GM18867 (cell line): Measurements from ENCODE around the gene RPS24.
"Not testable (repeated sequence)": the region's sequence is repeated elsewhere in the genome, so short reads cannot be mapped to it uniquely, and the experiment has no call there.

Experiments used
- ATAC-seq: cut with Tn5 transposase; IDR thresholded peaks from one replicate; pipeline ENCODE4 v1.9.1; 2021; ENCODE audit warnings: mild to moderate bottlenecking, moderate library complexity; ENCODE audit not compliant: unreplicated experiment

RPS24 gene

DNA sequence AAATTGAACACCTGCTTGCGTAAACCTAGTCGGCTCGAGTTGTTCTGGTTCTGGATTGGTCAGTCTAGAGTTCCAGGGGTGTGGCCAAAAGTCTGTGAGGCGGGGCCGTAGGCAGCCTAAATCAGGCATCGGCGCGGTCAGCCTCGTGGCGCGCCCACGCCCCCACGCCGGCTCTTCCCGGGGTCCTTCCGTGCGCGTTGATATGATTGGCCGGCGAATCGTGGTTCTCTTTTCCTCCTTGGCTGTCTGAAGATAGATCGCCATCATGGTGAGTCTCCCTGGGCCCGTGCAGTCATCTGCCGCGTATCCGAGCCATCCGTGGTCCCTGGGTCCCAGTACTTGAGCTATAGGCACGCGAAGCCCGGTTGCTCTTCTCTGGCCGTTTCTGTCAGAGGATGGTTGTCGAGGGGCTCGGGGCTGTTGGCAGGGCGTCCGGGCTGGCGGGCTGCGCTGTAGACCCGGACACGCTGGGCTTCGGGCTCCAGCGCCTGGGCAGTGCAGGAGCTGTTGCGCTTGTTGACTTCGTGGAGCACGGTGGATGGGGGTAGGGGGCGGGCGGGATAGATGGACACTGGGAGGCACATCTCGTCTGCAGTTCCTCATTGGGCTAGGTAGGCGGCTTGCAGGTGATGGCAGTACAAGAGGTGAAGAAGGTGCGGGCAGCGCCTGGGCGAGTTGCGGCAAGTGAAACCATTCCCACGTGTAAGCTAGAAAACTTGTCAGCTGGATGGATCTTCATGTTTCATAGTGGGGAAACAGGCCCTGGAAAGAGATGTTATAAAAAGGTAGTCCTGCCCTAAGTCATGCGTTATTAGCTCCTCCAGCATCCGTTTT, at the start of gene RPS24:
RPS24 (plus strand) TSS at position 227 of the 834 bp plus-strand sequence; CDS start at position 266, 39 bp downstream.
- peak; percentile 81 for ATAC-seq

DNA sequence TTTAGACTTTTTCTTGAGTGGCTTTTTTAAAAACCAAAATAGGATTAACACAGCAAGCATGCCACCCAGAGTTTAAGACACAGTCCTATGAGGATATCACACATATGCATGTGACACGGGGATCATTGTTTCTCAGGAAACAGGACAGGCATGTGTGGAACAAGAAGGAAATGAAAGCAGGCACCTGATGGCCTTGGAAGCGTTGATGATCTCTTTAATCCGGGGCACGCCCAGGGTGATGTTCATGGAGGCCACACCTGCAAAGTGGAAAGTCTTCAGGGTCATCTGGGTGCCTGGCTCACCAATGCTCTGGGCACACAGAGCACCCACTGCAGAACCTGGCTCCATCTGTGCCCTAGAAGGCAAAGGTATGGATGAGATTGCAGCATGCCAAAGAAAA, 48.7 kb upstream of the RPS24 start:
- ATAC-seq: no peak

DNA sequence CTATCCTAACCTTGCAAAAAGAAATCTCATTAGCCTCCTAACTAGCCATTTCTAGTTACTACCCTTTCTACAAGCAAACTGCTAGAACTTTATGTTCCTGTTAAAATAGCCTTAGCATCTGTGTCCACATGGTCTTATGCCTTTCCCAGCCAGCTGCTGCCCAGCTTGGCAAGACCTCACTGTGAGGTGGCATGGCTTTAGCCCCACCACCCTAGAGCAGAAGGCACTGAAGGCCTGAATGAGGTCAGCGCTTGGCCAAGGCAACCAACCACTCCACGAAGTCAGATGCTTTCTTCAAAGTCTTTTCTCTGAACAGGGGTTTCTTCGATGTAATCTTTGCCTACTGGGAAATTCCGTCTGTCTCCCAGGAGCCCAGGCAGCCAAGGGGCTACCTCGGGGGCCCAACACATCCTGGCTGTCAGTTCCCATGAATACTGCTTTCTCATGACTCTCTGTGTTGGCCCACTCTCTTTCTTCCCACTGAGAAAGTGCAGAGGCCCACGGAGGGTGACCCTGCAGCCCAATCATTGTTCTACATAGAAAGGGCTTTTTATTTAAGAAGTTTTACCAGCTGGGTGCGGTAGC, 45.9 kb upstream of the RPS24 start:
- no peak for ATAC-seq

DNA sequence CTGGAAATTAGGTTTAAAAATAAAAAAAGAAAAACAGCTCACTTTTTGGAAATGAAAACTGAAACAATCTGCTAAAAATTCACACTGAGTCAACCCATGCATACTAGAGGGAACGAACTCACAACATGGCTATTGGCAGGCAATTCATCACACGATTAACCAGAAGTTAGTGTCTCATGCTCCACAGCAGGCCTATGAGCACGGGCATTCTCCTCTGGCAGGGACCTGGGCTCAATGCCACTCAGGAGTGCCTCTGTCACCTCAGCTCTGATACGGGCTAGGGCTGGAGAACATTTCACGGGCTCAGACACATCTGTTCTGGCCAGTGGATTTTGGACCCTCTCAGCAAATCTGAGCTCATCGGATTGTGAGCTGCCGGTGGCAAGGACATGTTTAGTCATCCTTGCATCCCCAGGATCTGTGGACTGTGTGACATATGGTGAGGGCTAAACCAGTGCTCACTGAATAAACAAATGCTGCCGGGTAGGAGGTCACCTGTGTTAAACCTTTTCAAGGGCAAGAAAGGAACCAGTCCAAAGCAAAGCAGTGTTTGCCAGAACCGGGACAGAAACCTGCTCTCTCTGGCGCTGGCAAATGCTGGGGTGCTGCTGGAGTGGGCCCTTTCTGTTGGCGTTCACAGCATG, 44.5 kb upstream of the RPS24 start:
- ATAC-seq: peak; percentile 50

DNA sequence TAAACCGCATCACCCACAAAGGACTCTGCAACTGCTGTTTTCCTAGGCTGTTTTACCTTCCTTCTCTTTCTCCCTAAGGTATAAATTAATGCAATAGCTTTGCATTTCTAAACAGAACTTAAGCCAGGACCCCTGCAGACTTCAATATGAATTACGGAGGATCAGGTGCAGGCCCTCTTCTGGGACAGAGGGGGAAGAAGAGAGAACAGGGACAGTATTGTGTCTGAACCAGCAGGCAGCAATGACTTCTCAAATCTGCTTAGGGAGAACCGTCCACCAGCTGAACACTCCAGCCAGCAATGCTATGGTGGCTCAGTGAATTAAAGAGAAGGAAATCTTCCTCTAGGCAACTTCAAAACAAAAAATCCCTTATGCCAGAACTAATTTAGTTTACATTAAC, 40.0 kb upstream of the RPS24 start:
- ATAC-seq: no peak

DNA sequence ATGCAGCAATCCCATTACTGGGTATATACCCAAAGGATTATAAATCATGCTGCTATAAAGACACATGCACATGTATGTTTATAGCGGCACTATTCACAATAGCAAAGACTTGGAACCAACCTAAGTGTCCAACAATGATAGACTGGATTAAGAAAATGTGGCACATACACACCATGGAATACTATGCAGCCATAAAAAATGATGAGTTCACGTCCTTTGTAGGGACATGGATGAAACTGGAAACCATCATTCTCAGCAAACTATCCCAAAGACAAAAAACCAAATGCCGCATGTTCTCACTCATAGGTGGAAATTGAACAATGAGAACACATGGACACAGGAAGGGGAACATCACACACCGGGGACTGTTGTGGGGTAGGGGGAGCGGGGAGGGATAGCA, 34.9 kb upstream of the RPS24 start:
- ATAC-seq: not testable (repeated sequence)

DNA sequence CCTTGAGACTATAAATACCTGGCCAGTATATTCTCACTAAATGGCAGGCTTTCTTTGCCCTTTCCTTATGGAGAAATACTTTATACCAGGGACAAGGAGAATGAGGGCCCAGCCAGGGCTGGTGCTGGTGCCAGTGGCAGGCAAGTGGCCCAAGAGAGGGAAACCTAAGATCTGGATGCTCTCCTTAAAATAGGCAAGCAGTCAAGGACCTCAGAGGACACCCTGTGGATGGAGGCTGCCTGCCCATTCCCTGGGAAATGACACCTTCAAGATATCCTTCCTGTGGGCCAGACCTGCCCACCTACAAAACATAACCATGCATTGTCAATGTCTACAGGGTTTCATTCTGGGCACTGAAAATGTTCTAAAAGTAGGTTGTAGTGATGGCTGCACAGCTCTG, 33.5 kb upstream of the RPS24 start:
- ATAC-seq: no peak

DNA sequence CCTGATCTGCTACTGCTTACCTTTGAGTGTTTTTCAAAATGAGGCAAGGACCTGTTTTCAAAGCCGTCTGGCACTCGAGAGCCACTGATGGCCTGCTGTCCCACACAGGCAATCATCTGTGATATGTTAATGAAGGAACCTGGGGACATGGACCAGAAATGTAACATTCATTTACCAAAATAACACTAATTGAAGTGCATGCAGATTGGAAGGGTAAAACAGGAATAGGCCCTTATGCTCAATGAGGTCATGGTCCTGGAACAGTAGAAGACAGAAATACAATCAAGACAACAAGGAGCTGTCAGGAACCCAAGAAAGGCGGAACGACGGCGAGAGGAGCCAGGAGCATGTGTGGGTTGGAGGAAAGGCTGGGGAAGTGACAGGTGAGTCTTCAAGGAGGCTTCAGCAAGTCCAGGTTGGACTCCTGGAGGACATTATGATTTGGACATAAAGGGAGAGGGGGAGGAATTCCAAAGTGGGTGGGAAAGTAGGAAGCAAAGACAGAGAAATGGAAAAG, 32.6 kb upstream of the RPS24 start:
- ATAC-seq: no peak

DNA sequence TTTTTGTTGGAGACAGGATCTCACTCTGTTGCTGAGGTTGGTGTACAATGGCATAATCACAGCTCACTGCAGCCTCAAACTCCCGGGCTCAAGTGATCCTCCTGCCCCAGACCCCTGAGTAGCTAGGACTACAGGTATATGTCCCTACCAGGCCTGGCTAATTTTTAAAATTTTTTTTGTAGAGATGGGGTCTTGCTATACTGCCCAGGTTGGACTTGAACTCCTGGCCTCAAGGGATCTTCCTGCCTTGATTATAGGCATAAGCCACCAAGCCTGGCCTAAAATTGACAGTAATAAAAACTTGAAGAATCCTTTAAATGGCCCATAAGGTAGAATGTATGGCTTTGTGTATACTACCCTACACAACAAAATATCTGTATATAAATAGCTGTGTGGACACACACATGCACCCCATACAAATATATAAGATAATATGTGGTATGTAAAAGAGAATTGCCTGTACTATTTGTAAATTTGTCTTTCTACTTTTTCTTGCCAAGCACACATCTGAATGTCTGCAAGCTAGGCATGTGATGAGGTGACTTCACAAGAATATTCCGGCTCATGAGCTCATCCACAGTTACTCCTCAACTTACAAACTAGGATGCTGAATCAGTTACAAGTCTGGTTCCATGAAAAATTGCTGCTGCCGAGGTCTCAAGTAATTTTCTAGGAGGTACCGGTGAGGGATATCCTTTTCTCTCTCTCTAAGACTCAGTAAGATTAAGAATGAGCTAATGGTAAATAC, 30.9 kb upstream of the RPS24 start:
- ATAC-seq: no peak

DNA sequence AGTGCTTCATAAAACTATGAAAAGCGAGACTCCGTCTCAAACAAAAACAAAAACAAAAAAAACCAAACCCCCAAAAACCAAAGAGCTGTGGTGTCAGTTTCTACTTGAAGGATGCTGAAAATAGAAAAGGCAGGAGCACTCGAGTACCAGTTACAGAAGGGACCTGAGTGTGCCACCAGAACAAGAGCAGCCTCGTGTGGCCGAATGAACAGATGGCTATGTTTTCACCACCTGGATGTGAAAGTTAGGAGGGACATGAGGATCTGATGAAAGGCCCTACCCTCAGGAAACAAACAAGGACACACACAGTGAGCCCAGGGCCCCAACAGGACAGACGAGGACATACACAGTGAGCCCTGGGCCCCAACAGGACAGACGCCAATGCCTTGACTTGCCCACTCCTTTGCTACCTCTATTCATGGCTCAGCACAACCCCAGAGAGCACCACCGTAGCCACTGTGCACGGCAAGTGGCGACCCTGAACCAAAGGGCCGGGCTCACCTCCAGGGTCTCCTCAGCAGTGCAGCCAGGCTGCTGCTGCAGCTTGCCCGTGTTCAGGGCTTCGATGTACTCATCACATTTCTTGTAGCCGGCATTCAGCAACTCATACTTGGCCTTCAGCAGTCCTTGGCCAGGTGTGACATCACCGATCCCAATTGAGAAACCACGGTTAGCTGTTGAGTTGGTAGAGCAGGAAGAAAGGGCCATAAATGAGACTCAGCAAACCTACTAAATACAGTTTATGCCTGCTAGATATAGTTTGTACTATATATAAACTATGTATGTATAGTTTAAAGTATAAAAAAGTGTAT, 29.2 kb upstream of the RPS24 start:
- ATAC-seq: no peak

DNA sequence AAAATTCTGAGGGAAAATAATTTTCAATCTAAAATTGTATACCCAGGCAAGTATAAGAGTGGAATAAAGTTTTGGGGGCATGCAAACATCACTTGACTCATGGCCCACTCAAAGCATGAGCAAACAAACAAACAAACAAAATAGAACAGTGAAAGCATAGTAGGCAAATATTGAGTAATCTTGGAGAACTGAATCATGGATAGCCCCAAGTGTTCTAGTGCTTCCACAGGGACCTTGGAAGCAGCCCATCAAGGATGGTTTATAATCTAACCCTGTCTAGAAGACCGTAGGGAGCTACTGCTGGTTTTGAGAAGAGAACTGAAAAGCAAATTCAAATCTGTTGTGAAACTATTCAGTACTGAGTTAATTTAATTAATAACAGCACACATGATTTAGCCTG, 26.5 kb upstream of the RPS24 start:
- ATAC-seq: no peak

DNA sequence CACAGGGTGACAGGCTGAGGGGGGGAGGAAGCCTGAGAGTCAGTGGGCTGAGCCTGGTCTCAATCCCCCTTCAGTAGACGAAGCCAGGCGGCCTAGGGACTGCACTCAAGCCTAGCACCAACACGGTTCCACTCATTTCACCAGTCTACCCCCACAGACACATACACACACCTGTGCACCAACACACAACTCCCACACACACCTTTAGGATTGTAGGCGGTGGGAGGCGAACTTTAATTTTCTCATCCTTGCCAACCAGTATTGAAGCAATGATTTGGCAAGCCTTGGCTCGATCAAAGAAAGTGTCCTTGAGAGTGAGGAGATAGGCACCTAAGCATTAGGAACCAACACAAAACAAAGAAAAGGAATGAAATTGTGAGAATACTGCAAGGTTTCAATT, 24.0 kb upstream of the RPS24 start:
- no peak for ATAC-seq

DNA sequence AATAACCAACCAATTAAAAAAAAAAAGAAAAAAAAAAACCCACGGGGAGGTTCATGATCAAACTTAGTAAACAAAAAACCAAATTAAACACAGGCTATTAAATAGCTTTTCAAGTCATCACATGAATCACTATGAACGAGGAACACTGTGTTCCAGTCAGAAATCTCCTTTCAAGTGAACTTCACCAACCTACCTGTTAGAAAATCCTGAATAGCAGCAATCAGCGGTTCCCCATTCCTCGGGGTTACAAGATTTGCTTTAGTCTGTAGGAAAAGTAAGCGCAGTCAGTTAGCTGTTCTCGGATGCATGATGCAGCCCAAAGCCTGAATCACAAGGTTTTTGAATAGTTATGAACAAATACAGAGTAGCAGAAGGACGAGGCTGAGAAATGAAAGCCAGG, 23.4 kb upstream of the RPS24 start:
- ATAC-seq: no peak

DNA sequence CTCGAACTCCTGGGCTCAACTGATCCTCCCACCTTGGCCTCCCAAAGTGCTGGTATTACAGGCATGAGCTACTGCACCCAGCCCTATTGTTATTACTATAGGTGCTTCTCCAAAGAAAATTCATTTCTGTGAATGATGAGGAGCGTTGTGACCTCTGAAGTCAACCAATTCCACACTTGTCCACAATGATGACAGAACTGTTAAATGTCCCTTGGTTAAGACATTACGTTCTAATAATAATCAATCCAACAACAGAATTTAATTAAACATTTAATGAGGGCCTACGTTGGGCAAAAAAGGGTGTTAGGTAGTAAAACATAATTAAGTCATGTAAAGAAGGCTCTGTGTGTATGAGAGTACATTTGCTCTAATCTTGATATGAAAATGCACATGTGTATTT, 22.6 kb upstream of the RPS24 start:
- no peak for ATAC-seq

DNA sequence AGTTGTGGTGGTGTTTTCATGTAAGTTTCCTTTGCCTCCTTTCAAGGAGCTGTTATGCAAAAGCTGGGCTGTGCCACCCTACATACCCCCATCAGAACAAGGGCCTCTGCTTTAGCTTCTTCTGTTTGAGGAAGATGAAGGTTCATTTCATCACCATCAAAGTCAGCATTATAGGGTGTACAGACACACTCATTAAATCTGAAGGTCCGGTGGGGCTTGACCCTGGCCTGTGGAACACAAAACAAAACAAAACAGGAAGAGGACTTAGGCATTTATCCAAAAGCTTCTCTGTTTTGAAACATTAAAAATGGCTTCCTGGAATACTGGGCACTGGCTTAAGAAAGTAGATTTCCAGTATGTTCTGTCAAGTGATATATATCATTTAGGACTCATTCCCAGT, 20.1 kb upstream of the RPS24 start:
- ATAC-seq: no peak

DNA sequence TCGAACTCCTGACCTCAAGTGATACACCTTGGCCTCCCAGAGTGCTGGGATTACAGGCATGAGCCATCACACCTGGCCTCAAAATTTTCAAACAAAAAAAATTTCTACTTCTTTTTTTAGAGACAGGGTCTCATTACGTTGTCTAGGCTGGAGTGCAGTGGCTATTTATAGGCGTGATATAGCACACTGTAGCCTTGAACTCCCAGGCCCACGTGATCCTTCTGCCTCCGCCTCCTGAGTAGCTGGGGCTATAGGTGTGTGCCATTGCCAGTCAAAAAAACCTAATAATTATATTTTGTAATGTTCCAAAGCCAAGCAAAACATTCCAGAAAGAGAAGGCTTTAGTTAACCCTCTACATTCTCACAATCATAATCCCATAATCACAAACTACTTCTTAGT, 18.1 kb upstream of the RPS24 start:
- ATAC-seq: no peak

DNA sequence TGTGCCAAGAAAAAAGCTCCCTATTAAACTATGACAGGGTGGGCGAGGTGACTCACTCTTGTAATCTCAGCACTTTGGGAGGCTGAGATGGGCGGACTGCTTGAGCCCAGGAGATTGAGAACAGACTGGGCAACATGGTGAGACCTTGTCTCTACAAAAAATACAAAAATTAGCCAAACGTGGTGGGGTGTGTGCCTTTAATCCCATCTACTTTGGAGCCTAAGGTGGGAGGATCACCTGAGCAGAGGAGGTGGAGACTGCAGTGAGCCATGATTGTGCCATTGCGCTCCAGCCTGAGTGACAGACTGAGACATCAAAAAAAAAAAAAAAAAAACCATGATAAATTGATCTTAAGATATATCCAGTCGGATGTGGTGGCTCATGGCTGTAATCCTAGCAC, 15.8 kb upstream of the RPS24 start:
- ATAC-seq: no peak

DNA sequence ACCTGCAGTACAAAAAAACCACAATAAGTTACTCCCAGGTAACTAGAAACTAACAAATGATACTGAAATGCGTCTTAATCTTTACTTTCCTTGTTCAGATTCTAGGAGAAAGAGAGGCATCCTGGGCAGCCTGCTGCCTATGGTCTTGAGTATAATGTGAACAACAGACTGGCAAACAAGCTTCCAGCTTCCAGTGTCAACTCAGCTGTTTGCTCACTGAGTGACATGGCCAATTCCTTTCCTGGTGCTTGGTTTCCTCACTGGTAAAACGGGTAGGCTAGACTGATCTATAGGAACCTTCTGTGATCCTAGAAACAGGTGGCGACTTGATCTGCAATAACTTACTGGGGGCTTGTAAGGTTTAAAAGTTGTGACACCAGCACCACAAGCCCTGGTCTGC, 14.4 kb upstream of the RPS24 start:
- ATAC-seq: no peak

DNA sequence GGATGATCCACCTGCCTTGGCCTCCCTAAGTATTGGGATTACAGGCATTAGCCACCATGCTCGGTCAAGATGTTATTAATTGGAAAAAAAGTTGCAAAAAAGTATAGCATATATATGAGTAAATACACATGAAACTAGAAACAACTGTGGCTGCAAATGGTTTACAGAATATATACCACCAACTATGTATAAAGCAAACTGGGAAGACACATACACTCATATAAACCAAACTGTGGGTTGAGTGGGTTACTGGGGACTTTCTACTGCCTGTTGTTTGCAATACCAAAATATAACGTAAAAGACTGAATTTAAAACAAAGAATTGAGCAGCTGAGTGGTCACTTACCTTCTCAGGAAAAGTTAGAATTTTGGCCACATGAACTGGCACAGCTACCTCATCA, 12.5 kb upstream of the RPS24 start:
- no peak for ATAC-seq

DNA sequence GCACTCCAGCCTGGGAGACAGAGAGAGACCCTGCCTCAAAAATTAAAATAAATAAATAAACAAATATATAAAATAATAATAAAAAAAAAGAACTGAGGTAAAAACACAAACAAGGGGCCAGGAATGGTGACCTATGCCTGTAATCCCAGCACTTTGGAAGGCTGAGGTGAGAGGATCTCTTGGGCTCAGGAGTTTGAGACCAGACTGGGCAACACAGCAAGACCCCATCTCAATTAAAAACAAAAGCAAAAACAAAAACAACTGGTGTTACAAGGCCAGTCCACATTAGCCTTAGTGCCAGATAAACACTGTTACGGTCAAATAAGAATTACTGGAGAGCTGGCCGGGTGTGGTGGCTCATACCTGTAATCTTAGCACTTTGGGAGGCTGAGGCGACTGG, 9.9 kb upstream of the RPS24 start:
- ATAC-seq: no peak
